GM12873 (cell line): ENCODE data around the gene GSK3A.
A peak's percentile ranks its signal among the peaks of the same experiment; 100 is the strongest.

Experiments
- CTCF ChIP-seq: IDR thresholded peaks from 2 replicates; pipeline ENCODE4 v1.5.1; 2012; ENCODE audit warnings: low read depth, mild to moderate bottlenecking, moderate library complexity, low read length, control low read depth; ENCODE audit not compliant: insufficient read depth; ENCODE audit errors: missing control alignments

Gene GSK3A

GRCh38 chr19:42199440-42200115 is 42.8 kb downstream of the GSK3A start:
- TF ChIP-seq CTCF = peak; percentile 66

GRCh38 chr19:42198676-42199439 is 43.5 kb downstream of the GSK3A start:
- TF ChIP-seq CTCF = no peak

- no peak for TF ChIP-seq CTCF
Observed at GRCh38 chr19:42197375-42197817, 45.0 kb downstream of the GSK3A start.

- TF ChIP-seq CTCF = no peak
Observed at GRCh38 chr19:42196011-42197001, 46.1 kb downstream of the GSK3A start.

- no peak for TF ChIP-seq CTCF
Observed at GRCh38 chr19:42193706-42194105, 48.7 kb downstream of the GSK3A start.

GRCh38 chr19:42193294-42193693 is 49.1 kb downstream of the GSK3A start:
- TF ChIP-seq CTCF = no peak

GRCh38 chr19:42191855-42192254 is 50.5 kb downstream of the GSK3A start:
- no peak for TF ChIP-seq CTCF
